Mesendoderm (in vitro differentiated cells): ENCODE measurements around the gene HOXA5.

Experiments
- DNase-seq: peaks from one replicate; pipeline ENCODE4 v3.0.0; 2013
- H2AK5ac ChIP-seq: 2 replicates; pipeline ENCODE4 v1.6.1; 2013; ENCODE audit warnings: low read length, inconsistent platforms
- H2BK120ac ChIP-seq: 2 replicates; pipeline ENCODE4 v1.6.1; 2013; ENCODE audit warnings: low read depth, mild to moderate bottlenecking, low read length, moderate library complexity, mixed read lengths
- H2BK15ac ChIP-seq: replicated peaks from 2 replicates; pipeline ENCODE4 v1.6.1; 2013; ENCODE audit warnings: low read depth, mild to moderate bottlenecking, moderate library complexity
- H2BK5ac ChIP-seq: 2 replicates; pipeline ENCODE4 v1.6.1; 2013; ENCODE audit warnings: low read length, inconsistent platforms
- H3K18ac ChIP-seq: 2 replicates; pipeline ENCODE4 v1.6.1; 2013; ENCODE audit warnings: mild to moderate bottlenecking, low read length, mixed read lengths
- H3K23ac ChIP-seq: one replicate; pipeline ENCODE4 v1.6.1; 2013; ENCODE audit warnings: low read length
- H3K27ac ChIP-seq: 2 replicates; pipeline ENCODE4 v1.5.1; 2013; ENCODE audit warnings: low read depth, mild to moderate bottlenecking, inconsistent platforms, low read length, moderate library complexity
- H3K27me3 ChIP-seq: 2 replicates; pipeline ENCODE4 v1.6.1; 2013; ENCODE audit warnings: low read length, control low read depth, mild to moderate bottlenecking, inconsistent platforms; ENCODE audit not compliant: insufficient read depth, poor library complexity
- H3K36me3 ChIP-seq: 2 replicates; pipeline ENCODE4 v1.6.1; 2013; ENCODE audit warnings: low read length, inconsistent platforms; ENCODE audit not compliant: control insufficient read depth, insufficient read depth
- H3K4ac ChIP-seq: one replicate; pipeline ENCODE4 v1.6.1; 2013; ENCODE audit warnings: low read depth, mild to moderate bottlenecking, low read length, moderate library complexity
- H3K4me1 ChIP-seq: 2 replicates; pipeline ENCODE4 v1.6.1; 2013; ENCODE audit warnings: low read depth, low read length, inconsistent platforms; ENCODE audit not compliant: control insufficient read depth
- H3K4me2 ChIP-seq: 2 replicates; pipeline ENCODE4 v1.6.1; 2013; ENCODE audit warnings: low read length
- H3K4me3 ChIP-seq: 2 replicates; pipeline ENCODE4 v1.5.1; 2013; ENCODE audit warnings: mild to moderate bottlenecking, low read length
- H3K56ac ChIP-seq: one replicate; pipeline ENCODE4 v1.6.1; 2013; ENCODE audit warnings: low read length
- H3K79me1 ChIP-seq: 2 replicates; pipeline ENCODE4 v1.6.1; 2013; ENCODE audit warnings: low read length, inconsistent platforms
- H3K79me2 ChIP-seq: 2 replicates; pipeline ENCODE4 v1.6.1; 2013; ENCODE audit warnings: mild to moderate bottlenecking, low read length; ENCODE audit not compliant: control insufficient read depth, insufficient read depth
- H3K9ac ChIP-seq: 2 replicates; pipeline ENCODE4 v1.6.1; 2013; ENCODE audit warnings: low read length, inconsistent platforms
- H4K5ac ChIP-seq: one replicate; pipeline ENCODE4 v1.6.1; 2013; ENCODE audit warnings: low read length
- H4K8ac ChIP-seq: one replicate; pipeline ENCODE4 v1.6.1; 2013; ENCODE audit warnings: low read depth, mild to moderate bottlenecking, control low read depth, low read length, moderate library complexity
- WGBS: extraction: QIAGEN DNeasy Blood & Tissue Kit; methylation state at CpG from one replicate; pipeline ENCODE4 v1.1.7; 2013; ENCODE audit warnings: low lambda C conversion rate, missing lambda C conversion rate; ENCODE audit not compliant: insufficient coverage; ENCODE audit errors: extremely low coverage; 5-methylcytosine and 5-hydroxymethylcytosine counted together

Gene HOXA5

GRCh38 chr7:27145914-27146412 is 2.5 kb upstream of the HOXA5 start:
- Histone ChIP-seq H2BK15ac (no peak overlapping the region), H3K4me2 (no peak overlapping the region), H2BK120ac (no peak overlapping the region), H4K8ac (no peak overlapping the region), H3K4ac (no peak overlapping the region), H3K79me2 (no peaks in the 10 kb centered on the region), H4K5ac (no peak overlapping the region), H3K9ac (no peak overlapping the region), H3K4me3 (no peak overlapping the region), H2BK5ac (no peak overlapping the region), H3K36me3 (no peaks in the 10 kb centered on the region), H3K56ac (no peak overlapping the region), H2AK5ac (no peak overlapping the region), H3K27ac (no peak overlapping the region), H3K23ac (no peak overlapping the region), H3K79me1 (no peaks in the 10 kb centered on the region), H3K27me3 (peaks cover 82% of the 10 kb centered on the region), H3K4me1 (no peaks in the 10 kb centered on the region), H3K18ac (no peak overlapping the region)
- DNase-seq: no peak
- no CpG with 5 or more reads among the region's 11 CpGs for WGBS

DNA sequence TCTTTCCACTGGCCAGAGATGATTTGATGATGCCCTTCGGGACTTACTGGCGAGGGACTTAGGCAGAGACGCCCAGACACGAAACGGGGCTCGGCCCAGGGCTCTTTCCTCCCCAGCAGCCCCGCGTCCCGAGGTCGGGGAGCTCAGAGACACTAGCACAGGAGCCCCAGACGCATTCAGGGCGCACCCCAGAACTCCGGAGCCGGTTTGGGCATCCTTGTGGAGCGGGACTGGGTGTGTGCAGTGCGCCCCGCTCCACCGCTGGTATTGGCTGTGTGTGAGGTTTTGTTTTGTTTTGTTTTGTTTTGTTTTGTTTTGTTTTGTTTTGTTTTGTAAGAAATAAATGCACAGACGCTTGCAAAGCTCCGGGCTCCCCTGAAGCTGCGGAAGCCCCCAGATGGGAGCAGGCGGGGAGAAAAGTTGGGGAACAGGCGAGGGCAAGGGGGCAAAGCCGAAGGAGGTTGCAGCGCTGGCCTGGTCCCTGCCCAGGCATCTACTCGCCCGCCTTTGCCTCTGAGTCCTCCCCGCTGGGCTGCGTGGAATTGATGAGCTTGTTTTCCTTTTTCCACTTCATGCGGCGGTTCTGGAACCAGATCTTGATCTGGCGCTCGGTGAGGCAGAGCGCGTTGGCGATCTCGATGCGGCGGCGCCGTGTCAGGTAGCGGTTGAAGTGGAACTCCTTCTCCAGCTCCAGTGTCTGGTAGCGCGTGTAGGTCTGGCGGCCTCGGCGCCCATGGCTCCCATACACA is 1.9 kb upstream of the HOXA5 start:
- DNase-seq: no peak

DNA sequence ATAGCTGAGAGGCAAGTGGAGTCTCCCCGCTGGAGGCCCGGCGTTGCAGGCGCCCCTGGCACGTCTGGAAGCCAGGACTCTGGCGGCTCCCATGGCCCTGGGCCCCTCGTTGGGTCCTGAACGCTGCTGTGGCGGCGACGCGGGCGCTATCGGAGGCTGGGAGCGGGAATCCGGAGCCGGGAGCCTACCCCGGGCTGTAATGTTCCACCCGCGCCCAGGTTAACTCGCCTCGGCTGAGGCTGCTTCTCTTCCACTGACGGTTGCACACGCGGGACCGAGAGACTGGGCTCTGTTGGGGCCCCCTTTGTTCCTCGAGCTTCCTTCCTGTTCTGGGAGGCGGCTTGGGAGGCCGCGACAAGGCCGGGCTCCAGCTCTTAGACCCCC is 1.3 kb upstream of the HOXA5 start:
- Histone ChIP-seq H3K18ac (no peak overlapping the region), H2BK5ac (no peak overlapping the region), H3K4me1 (no peaks in the 10 kb centered on the region), H3K27me3 (peaks cover 87% of the 10 kb centered on the region), H3K23ac (no peak overlapping the region), H4K5ac (no peak overlapping the region), H3K27ac (no peak overlapping the region), H3K79me1 (no peaks in the 10 kb centered on the region), H2BK15ac (no peak overlapping the region), H3K36me3 (no peaks in the 10 kb centered on the region), H3K4me2 (no peak overlapping the region), H3K4ac (no peak overlapping the region), H3K9ac (no peak overlapping the region), H3K56ac (no peak overlapping the region), H4K8ac (no peak overlapping the region), H2AK5ac (no peak overlapping the region), H2BK120ac (no peak overlapping the region), H3K79me2 (no peaks in the 10 kb centered on the region), H3K4me3 (no peak overlapping the region)
- no peak for DNase-seq
- WGBS: no CpG with 5 or more reads among the region's 31 CpGs

More for the DNA sequence above, 1.9 kb upstream of the HOXA5 start:
- Histone ChIP-seq H3K36me3 (no peaks in the 10 kb centered on the region), H4K5ac (no peak overlapping the region), H3K4ac (no peak overlapping the region), H3K18ac (no peak overlapping the region), H4K8ac (no peak overlapping the region), H2BK120ac (no peak overlapping the region), H2BK5ac (no peak overlapping the region), H3K23ac (no peak overlapping the region), H3K27ac (no peak overlapping the region), H3K4me3 (no peak overlapping the region), H3K79me2 (no peaks in the 10 kb centered on the region), H3K4me1 (no peaks in the 10 kb centered on the region), H3K4me2 (no peak overlapping the region), H2BK15ac (no peak overlapping the region), H3K27me3 (peaks cover 86% of the 10 kb centered on the region), H3K56ac (no peak overlapping the region), H2AK5ac (no peak overlapping the region), H3K9ac (no peak overlapping the region), H3K79me1 (no peaks in the 10 kb centered on the region)
- no CpG with 5 or more reads among the region's 47 CpGs for WGBS

GRCh38 chr7:27143950-27144780 is 684 bp upstream of the HOXA5 start:
- no peak overlapping the region for H3K4me2 ChIP-seq
- no peak overlapping the region for H2BK5ac ChIP-seq
- no peak overlapping the region for H3K56ac ChIP-seq
- no peak overlapping the region for H2BK120ac ChIP-seq
- no peak overlapping the region for H3K4ac ChIP-seq
- H3K79me2 ChIP-seq: no peaks in the 10 kb centered on the region
- H2BK15ac ChIP-seq: no peak overlapping the region
- no peak overlapping the region for H3K23ac ChIP-seq
- H3K27ac ChIP-seq: no peak overlapping the region
- no peak overlapping the region for H3K18ac ChIP-seq
- no peak for DNase-seq
- no peak overlapping the region for H3K4me3 ChIP-seq
- WGBS: no CpG with 5 or more reads among the region's 40 CpGs
- no peaks in the 10 kb centered on the region for H3K36me3 ChIP-seq
- no peak overlapping the region for H4K5ac ChIP-seq
- H3K27me3 ChIP-seq: peaks cover 89% of the 10 kb centered on the region
- no peaks in the 10 kb centered on the region for H3K79me1 ChIP-seq
- no peaks in the 10 kb centered on the region for H3K4me1 ChIP-seq
- H4K8ac ChIP-seq: no peak overlapping the region
- H2AK5ac ChIP-seq: no peak overlapping the region
- no peak overlapping the region for H3K9ac ChIP-seq

DNA sequence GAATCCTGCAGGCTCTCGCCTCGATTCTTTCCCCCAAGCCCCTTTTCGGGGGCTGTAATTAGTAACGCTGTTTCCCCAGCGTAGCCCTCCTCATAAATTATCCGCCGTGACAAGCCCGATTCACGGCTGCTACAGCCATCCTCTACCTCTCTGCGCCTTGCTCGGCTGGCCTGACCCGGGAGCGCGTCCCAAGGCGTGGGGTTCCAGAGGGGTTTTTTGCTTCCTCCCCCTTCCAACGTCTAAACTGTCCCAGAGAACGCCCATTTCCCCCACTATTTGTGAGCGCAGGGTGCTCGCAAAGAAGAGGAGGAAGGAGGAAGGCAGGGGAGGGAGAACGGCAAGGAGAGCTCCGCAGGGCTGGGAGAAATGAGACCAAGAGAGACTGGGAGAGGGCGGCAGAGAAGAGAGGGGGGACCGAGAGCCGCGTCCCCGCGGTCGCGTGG is 880 bp downstream of the HOXA5 start:
- Histone ChIP-seq H4K8ac (no peak overlapping the region), H2BK5ac (no peak overlapping the region), H3K4me1 (no peaks in the 10 kb centered on the region), H2BK15ac (no peak overlapping the region), H3K27me3 (peaks cover 91% of the 10 kb centered on the region), H3K23ac (no peak overlapping the region), H3K79me1 (no peaks in the 10 kb centered on the region), H3K18ac (no peak overlapping the region), H3K4me2 (peak overlapping the region; percentile 97), H2BK120ac (no peak overlapping the region), H3K56ac (peak overlapping the region; percentile 60), H4K5ac (no peak overlapping the region), H3K36me3 (no peaks in the 10 kb centered on the region), H3K79me2 (no peaks in the 10 kb centered on the region), H3K27ac (no peak overlapping the region), H3K9ac (peak overlapping the region; percentile 21), H3K4me3 (no peak overlapping the region), H2AK5ac (no peak overlapping the region), H3K4ac (no peak overlapping the region)
- no peak for DNase-seq
- WGBS: no CpG with 5 or more reads among the region's 29 CpGs
